Gastrocnemius medialis (tissue), 4 donors: ENCODE data around the gene TGFBRAP1. TPM values are rescaled to one million over a fixed set of nuclear protein-coding genes. Genes with fewer than 3 reads are reported as not detected.
A peak's percentile ranks its signal among the peaks of the same experiment; 100 is the strongest.

ENCODE experiments used
- ATAC-seq, 2 donors: fragments of 150-250 bp; one replicate each; pipeline ENCODE4 v1.9.1; 2016
- DNase-seq, 2 donors: peaks; one replicate each; pipeline ENCODE4 v3.0.0-alpha.2; 2019
- H3K27ac ChIP-seq, 4 donors: fragments of 200-600 bp; sonication (generic); 1 replicate in 1 of 4; 2 replicates in 3 of 4; pipeline ENCODE4 v1.5.1; 2016 to 2018; ENCODE audit warnings: mild to moderate bottlenecking in 2 of 4, moderate library complexity in 1 of 4
- H3K27me3 ChIP-seq, 3 donors: fragments of 200-600 bp; sonication (generic) in 2 of 3; 1 replicate in 1 of 3; 2 replicates in 2 of 3; pipeline versions ENCODE4 v1.5.1 to v1.6.0; 2016 to 2019; ENCODE audit warnings: mild to moderate bottlenecking in 1 of 3, moderate library complexity in 1 of 3
- H3K36me3 ChIP-seq, 2 donors: fragments of 200-600 bp; sonication (generic) in 1 of 2; one replicate each; pipeline ENCODE4 v1.5.1; 2017 to 2018
- H3K4me1 ChIP-seq, 2 donors: fragments of 200-600 bp; sonication (generic) in 1 of 2; one replicate each; pipeline ENCODE4 v1.5.1; 2016 to 2017; ENCODE audit warnings: mild to moderate bottlenecking in 2 of 2
- H3K4me3 ChIP-seq, 4 donors: fragments of 200-600 bp; sonication (generic) in 3 of 4; 1 replicate in 1 of 4; 2 replicates in 3 of 4; pipeline ENCODE4 v1.5.1; 2016 to 2019; ENCODE audit warnings: mild to moderate bottlenecking in 2 of 4
- H3K9me3 ChIP-seq, 3 donors: fragments of 200-600 bp; sonication (generic) in 2 of 3; 1 replicate in 1 of 3; 2 replicates in 2 of 3; pipeline ENCODE4 v1.5.1; 2016 to 2019
- POLR2A ChIP-seq, 2 donors: fragments of 450-650 bp; IDR thresholded peaks; one replicate each; pipeline ENCODE4 v1.6.1; 2017; ENCODE audit warnings: antibody characterized with exemption in 2 of 2, mild to moderate bottlenecking in 2 of 2, moderate library complexity in 2 of 2
- in situ Hi-C, 4 donors: fragments of 200-750 bp; cut with MboI; loops; one replicate each; pipeline versions ENCODE4 v1.15.0 to v1.8.0; 2017; ENCODE audit warnings: low sequenced_read_pairs in 4 of 4
- intact Hi-C: fragments of 100-400 bp; cut with DNase I; formaldehyde crosslinking; loops from one replicate; pipeline ENCODE4 v1.15.1; 2023; ENCODE audit warnings: low total_unique reads
- total RNA-seq, 4 donors: library from RNA; depleted of rRNA; stranded (reverse); fragments of >200 nt; gene quantifications; one replicate each; pipeline versions ENCODE4 v1.1.0 to v1.2.3, GENCODE V29; 2016
- TF ChIP-seq, protein P1 (sequence below), 5 experiments: fragments of 450-650 bp in 3 of 5; fragments of 200-600 bp in 2 of 5; sonication (generic) in 2 of 5; IDR thresholded peaks in 4 of 5; conservative IDR thresholded peaks in 1 of 5; 1 replicate in 4 of 5; 2 replicates in 1 of 5; pipeline ENCODE4 v1.5.1; 2016 to 2019; ENCODE audit warnings: antibody characterized with exemption in 5 of 5, mild to moderate bottlenecking in 3 of 5, moderate library complexity in 3 of 5

TGFBRAP1 gene
- total RNA-seq, 4 donors from 2014 or later, result 19.7 to 28.9 (median 20.3) TPM

DNA sequence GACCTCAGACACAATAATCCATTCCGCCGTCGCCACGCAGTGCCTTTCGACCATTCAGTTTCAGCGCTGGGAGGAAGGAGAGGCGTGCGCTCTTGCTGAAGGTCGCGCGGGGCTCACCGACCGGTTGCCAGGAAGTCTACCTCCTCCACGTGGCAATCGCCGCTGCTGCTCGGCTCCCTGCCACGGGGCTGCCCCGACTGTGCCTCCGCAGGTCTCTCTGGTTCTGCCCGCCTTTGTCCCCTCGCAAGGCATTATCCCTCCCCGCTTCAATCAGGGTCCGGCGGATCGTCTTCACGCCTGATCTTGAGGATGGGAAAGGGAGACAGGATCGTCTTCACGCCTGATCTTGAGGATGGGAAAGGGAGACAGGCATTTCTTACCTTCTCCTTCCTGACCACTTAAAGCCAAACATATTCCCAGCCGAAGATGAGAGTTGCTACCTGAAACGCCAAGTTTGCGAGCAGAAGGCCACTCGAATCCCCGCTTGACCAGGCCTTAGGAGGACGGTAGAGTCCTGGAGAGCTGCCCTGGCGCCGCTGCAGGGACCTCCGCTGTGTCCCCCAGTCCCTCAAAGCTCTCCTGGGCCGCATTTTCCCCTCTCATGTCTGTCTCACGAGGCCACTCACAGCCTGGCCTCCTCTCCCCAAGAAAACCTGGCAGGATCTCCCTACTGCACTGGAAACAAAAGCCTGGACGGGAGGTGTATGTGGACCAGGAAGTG is 92.3 kb downstream of the TGFBRAP1 start:
- in situ Hi-C loops (loop anchor here in 2 of 4 donors (5.0 to 10.0 kb wide), 2 partner anchors 122 to 125 kb away; no protein-coding TSS in a partner anchor), intact Hi-C loops (no loop called here)
- no peak for TF ChIP-seq POLR2A (IDR thresholded peaks at IDR 0.05)
- TF ChIP-seq, protein P1, sequence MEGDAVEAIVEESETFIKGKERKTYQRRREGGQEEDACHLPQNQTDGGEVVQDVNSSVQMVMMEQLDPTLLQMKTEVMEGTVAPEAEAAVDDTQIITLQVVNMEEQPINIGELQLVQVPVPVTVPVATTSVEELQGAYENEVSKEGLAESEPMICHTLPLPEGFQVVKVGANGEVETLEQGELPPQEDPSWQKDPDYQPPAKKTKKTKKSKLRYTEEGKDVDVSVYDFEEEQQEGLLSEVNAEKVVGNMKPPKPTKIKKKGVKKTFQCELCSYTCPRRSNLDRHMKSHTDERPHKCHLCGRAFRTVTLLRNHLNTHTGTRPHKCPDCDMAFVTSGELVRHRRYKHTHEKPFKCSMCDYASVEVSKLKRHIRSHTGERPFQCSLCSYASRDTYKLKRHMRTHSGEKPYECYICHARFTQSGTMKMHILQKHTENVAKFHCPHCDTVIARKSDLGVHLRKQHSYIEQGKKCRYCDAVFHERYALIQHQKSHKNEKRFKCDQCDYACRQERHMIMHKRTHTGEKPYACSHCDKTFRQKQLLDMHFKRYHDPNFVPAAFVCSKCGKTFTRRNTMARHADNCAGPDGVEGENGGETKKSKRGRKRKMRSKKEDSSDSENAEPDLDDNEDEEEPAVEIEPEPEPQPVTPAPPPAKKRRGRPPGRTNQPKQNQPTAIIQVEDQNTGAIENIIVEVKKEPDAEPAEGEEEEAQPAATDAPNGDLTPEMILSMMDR (IDR thresholded peaks at IDR 0.05 in 4 of 5, conservative IDR thresholded peaks at IDR 0.05 in 1 of 5), result no peak
- Histone ChIP-seq H3K4me3 (no peak overlapping the region), H3K36me3 (no peaks in the 10 kb centered on the region), H3K9me3 (no peaks in the 10 kb centered on the region), H3K27me3 (peaks cover 0 to 2% (median 0%) of the 10 kb centered on the region in 3 donors), H3K27ac (no peak overlapping the region), H3K4me1 (no peaks in the 10 kb centered on the region)
- ATAC-seq, result no peak
- DNase-seq, result no peak

DNA sequence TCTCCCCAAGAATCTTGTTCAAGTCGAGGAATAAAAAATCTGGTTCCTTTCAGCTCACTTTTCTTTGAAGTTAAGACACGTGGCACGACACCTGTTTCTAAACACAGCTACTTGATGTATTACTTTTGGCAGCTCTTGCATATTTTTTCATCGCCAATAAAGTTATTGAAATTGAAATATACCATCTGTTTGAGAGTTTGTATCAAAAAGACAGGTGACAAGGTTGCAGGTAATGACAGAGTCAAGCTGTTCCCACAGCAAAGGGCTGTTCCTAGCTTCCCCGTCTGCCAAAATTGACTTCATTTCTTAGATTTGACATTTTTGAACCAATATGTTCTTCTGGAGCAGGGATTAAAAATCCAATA is 93.5 kb downstream of the TGFBRAP1 start:
- in situ Hi-C loops, result loop anchor here in 2 of 4 donors (5.0 to 10.0 kb wide), 2 partner anchors 121 to 124 kb away; no protein-coding TSS in a partner anchor
- no peak for TF ChIP-seq POLR2A (IDR thresholded peaks at IDR 0.05)
- TF ChIP-seq, protein P1 (IDR thresholded peaks at IDR 0.05 in 4 of 5, conservative IDR thresholded peaks at IDR 0.05 in 1 of 5), result no peak
- H3K27ac ChIP-seq, result no peak overlapping the region
- no peak for DNase-seq
- no peak overlapping the region for H3K4me3 ChIP-seq
- peaks cover 0 to 2% (median 0%) of the 10 kb centered on the region in 3 donors for H3K27me3 ChIP-seq
- intact Hi-C loops, result no loop called here
- no peaks in the 10 kb centered on the region for H3K4me1 ChIP-seq
- ATAC-seq, result no peak
- no peaks in the 10 kb centered on the region for H3K9me3 ChIP-seq
- no peaks in the 10 kb centered on the region for H3K36me3 ChIP-seq

GRCh38 chr2:105235388-105236059 is 94.0 kb downstream of the TGFBRAP1 start:
- H3K4me1 ChIP-seq, result no peaks in the 10 kb centered on the region
- DNase-seq (peak in 1 of 2 donors; percentile 30), ATAC-seq (no peak)
- no peaks in the 10 kb centered on the region for H3K9me3 ChIP-seq
- no peak overlapping the region for H3K27ac ChIP-seq
- no peak for TF ChIP-seq POLR2A (IDR thresholded peaks at IDR 0.05)
- TF ChIP-seq, protein P1 (IDR thresholded peaks at IDR 0.05 in 4 of 5, conservative IDR thresholded peaks at IDR 0.05 in 1 of 5), result peak in 4 of 5 experiments; percentile 17 to 57 (median 35)
- in situ Hi-C loops, result loop anchor here in 2 of 4 donors (5.0 to 10.0 kb wide), 2 partner anchors 121 to 123 kb away; no protein-coding TSS in a partner anchor
- H3K4me3 ChIP-seq, result no peak overlapping the region
- H3K27me3 ChIP-seq, result peaks cover 0 to 2% (median 0%) of the 10 kb centered on the region in 3 donors
- H3K36me3 ChIP-seq, result no peaks in the 10 kb centered on the region
- intact Hi-C loops, result no loop called here

GRCh38 chr2:105231232-105231619 is 98.3 kb downstream of the TGFBRAP1 start:
- TF ChIP-seq, protein P1 (IDR thresholded peaks at IDR 0.05 in 4 of 5, conservative IDR thresholded peaks at IDR 0.05 in 1 of 5), result no peak
- no peak for TF ChIP-seq POLR2A (IDR thresholded peaks at IDR 0.05)
- Histone ChIP-seq H3K4me1 (no peaks in the 10 kb centered on the region), H3K27ac (no peak overlapping the region), H3K4me3 (no peak overlapping the region), H3K27me3 (peaks cover 0 to 2% (median 0%) of the 10 kb centered on the region in 3 donors), H3K36me3 (no peaks in the 10 kb centered on the region), H3K9me3 (no peaks in the 10 kb centered on the region)
- in situ Hi-C loops, result loop anchor here in 1 of 4 donors (10.0 kb wide), 1 partner anchor 116 kb away; no protein-coding TSS in a partner anchor
- ATAC-seq, result no peak
- intact Hi-C loops, result no loop called here
- DNase-seq, result no peak
